ENCODE measurements around the gene XPO6. TPM values are rescaled to one million over a fixed set of nuclear protein-coding genes. Genes with fewer than 3 reads are reported as not detected.
A peak's percentile ranks its signal among the peaks of the same experiment; 100 is the strongest.

The XPO6 gene
- total and polyA plus RNA-seq, 4 donors = 27.5 to 50.0 (median 36.0) TPM

DNA sequence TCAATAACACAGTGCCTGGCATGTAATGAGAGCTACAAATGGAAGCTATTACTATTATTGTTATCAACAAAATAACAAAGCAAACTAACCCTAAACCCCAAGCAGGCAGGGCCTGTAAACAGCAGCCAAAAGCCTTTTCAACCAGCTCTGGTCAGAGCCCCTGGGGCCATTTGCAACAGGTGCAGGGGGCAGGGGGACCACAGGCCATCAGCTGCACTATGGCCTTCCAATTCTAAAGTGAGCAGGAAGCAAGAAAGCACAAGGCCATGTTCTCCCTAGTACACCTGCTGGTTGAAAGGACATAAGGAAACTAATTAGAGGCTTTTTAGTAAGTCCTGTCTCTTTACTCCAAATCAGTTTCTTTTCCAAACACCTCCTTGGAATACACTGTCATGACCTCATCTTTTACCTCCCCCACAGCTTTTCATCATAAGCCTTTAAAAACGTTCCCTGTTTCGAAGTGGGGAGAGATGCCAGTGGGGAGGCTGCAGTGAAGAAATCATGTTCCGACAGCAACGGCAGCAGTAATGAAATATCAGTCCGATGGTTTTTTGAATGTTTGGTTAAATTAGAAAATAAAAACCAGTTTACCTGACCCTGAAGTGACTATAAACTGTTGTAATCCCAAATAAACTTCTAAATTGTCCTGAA is 79.9 kb downstream of the XPO6 start:
- TF ChIP-seq, protein P1, sequence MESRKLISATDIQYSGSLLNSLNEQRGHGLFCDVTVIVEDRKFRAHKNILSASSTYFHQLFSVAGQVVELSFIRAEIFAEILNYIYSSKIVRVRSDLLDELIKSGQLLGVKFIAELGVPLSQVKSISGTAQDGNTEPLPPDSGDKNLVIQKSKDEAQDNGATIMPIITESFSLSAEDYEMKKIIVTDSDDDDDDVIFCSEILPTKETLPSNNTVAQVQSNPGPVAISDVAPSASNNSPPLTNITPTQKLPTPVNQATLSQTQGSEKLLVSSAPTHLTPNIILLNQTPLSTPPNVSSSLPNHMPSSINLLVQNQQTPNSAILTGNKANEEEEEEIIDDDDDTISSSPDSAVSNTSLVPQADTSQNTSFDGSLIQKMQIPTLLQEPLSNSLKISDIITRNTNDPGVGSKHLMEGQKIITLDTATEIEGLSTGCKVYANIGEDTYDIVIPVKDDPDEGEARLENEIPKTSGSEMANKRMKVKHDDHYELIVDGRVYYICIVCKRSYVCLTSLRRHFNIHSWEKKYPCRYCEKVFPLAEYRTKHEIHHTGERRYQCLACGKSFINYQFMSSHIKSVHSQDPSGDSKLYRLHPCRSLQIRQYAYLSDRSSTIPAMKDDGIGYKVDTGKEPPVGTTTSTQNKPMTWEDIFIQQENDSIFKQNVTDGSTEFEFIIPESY (IDR thresholded peaks at IDR 0.05) = no peak
- TF ChIP-seq JUND (IDR thresholded peaks at IDR 0.05) = no peak
- TF ChIP-seq NR2F2 (IDR thresholded peaks at IDR 0.05) = no peak
- TF ChIP-seq, protein P2, sequence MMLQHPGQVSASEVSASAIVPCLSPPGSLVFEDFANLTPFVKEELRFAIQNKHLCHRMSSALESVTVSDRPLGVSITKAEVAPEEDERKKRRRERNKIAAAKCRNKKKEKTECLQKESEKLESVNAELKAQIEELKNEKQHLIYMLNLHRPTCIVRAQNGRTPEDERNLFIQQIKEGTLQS (IDR thresholded peaks at IDR 0.05) = no peak
- no peak for TF ChIP-seq RAD21 (IDR thresholded peaks at IDR 0.05)
- TF ChIP-seq MAX (IDR thresholded peaks at IDR 0.05) = no peak
- TF ChIP-seq GABPA (IDR thresholded peaks at IDR 0.05 in 1 of 2, conservative IDR thresholded peaks at IDR 0.05 in 1 of 2) = no peak
- no peak for TF ChIP-seq HNF4A (conservative IDR thresholded peaks at IDR 0.05)
- TF ChIP-seq EGR1 (IDR thresholded peaks at IDR 0.05; ENCODE audit: low read depth in 2 of 2) = no peak
- TF ChIP-seq, protein P3, sequence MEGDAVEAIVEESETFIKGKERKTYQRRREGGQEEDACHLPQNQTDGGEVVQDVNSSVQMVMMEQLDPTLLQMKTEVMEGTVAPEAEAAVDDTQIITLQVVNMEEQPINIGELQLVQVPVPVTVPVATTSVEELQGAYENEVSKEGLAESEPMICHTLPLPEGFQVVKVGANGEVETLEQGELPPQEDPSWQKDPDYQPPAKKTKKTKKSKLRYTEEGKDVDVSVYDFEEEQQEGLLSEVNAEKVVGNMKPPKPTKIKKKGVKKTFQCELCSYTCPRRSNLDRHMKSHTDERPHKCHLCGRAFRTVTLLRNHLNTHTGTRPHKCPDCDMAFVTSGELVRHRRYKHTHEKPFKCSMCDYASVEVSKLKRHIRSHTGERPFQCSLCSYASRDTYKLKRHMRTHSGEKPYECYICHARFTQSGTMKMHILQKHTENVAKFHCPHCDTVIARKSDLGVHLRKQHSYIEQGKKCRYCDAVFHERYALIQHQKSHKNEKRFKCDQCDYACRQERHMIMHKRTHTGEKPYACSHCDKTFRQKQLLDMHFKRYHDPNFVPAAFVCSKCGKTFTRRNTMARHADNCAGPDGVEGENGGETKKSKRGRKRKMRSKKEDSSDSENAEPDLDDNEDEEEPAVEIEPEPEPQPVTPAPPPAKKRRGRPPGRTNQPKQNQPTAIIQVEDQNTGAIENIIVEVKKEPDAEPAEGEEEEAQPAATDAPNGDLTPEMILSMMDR (IDR thresholded peaks at IDR 0.05; ENCODE audit: low read depth, low read length, missing input control) = no peak
- no peak for TF ChIP-seq RXRA (IDR thresholded peaks at IDR 0.05)
- TF ChIP-seq HNF4G (IDR thresholded peaks at IDR 0.05) = no peak
- DNase-seq (ENCODE audit: low spot score) = no peak
- H3K9me3 ChIP-seq (ENCODE audit: control insufficient read depth in 4 of 4, low read length in 3 of 4) = no peaks in the 10 kb centered on the region
- peaks cover 0 to 16% (median 7%) of the 10 kb centered on the region in 4 donors for H3K4me1 ChIP-seq (ENCODE audit: control insufficient read depth in 4 of 4, insufficient read depth in 4 of 4, low read length in 3 of 4)
- no peak overlapping the region for H3K27ac ChIP-seq (ENCODE audit: low read depth in 1 of 2, low read length in 2 of 2)
- H3K27me3 ChIP-seq (ENCODE audit: control insufficient read depth in 4 of 4, insufficient read depth in 4 of 4, low read length in 3 of 4) = no peaks in the 10 kb centered on the region
- WGBS = 87% methylated on average over 5 of the region's 5 CpGs
- H3K4me3 ChIP-seq (ENCODE audit: low read depth in 1 of 3, low read length in 3 of 3) = no peak overlapping the region
- H3K9ac ChIP-seq (ENCODE audit: low read depth in 1 of 2, low read length in 2 of 2) = no peak overlapping the region
- H3K36me3 ChIP-seq (ENCODE audit: control insufficient read depth in 4 of 4, insufficient read depth in 3 of 4, low read depth in 1 of 4, low read length in 3 of 4) = peaks cover 8 to 42% (median 33%) of the 10 kb centered on the region in 4 donors

DNA sequence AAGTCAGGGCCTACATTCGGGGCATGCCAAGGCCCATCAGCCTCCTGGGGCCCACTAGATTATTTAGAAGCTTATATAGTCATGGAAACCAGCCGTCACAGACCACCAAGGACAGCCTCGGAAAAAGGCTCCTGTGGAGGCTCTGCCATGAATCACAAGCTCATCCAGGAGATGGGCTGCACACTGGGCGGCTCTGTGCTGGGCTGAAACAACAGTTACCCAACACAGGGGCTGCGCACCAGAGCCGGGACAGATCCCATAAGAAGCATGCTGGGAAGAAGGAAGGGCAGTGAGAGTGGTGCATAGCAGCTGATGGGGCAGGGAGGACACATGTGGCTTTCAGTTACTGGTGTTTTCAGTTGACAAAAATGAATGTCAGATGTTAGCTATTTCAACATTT is 80.6 kb downstream of the XPO6 start:
- no peak overlapping the region for H3K4me3 ChIP-seq (ENCODE audit: low read depth in 1 of 3, low read length in 3 of 3)
- 83% methylated on average over 6 of the region's 6 CpGs for WGBS
- H3K9ac ChIP-seq (ENCODE audit: low read depth in 1 of 2, low read length in 2 of 2) = no peak overlapping the region
- no peaks in the 10 kb centered on the region for H3K9me3 ChIP-seq (ENCODE audit: control insufficient read depth in 4 of 4, low read length in 3 of 4)
- H3K36me3 ChIP-seq (ENCODE audit: control insufficient read depth in 4 of 4, insufficient read depth in 3 of 4, low read depth in 1 of 4, low read length in 3 of 4) = peaks cover 8 to 45% (median 34%) of the 10 kb centered on the region in 4 donors
- DNase-seq (ENCODE audit: low spot score) = no peak
- peaks cover 0 to 16% (median 7%) of the 10 kb centered on the region in 4 donors for H3K4me1 ChIP-seq (ENCODE audit: control insufficient read depth in 4 of 4, insufficient read depth in 4 of 4, low read length in 3 of 4)
- no peaks in the 10 kb centered on the region for H3K27me3 ChIP-seq (ENCODE audit: control insufficient read depth in 4 of 4, insufficient read depth in 4 of 4, low read length in 3 of 4)
- H3K27ac ChIP-seq (ENCODE audit: low read depth in 1 of 2, low read length in 2 of 2) = peak overlapping the region; percentile 52 to 53
- TF ChIP-seq REST (IDR thresholded peaks at IDR 0.05) (no peak), NR2F2 (IDR thresholded peaks at IDR 0.05) (no peak), FOXA1 (IDR thresholded peaks at IDR 0.05) (no peak), SP1 (IDR thresholded peaks at IDR 0.05) (no peak), TAF1 (conservative IDR thresholded peaks at IDR 0.05) (no peak), YY1 (IDR thresholded peaks at IDR 0.05) (no peak), JUND (IDR thresholded peaks at IDR 0.05) (no peak), MAX (IDR thresholded peaks at IDR 0.05) (no peak), HNF4G (IDR thresholded peaks at IDR 0.05) (no peak), RXRA (IDR thresholded peaks at IDR 0.05) (no peak), FOXA2 (IDR thresholded peaks at IDR 0.05) (no peak), EGR1 (IDR thresholded peaks at IDR 0.05; ENCODE audit: low read depth in 2 of 2) (no peak)
- TF ChIP-seq, protein P1 (IDR thresholded peaks at IDR 0.05) = no peak
- TF ChIP-seq, protein P3 (IDR thresholded peaks at IDR 0.05; ENCODE audit: low read depth, low read length, missing input control) = no peak
